Caco-2 (cell line): ENCODE results near the gene NRF1. TPM values are rescaled to one million over a fixed set of nuclear protein-coding genes. Genes with fewer than 3 reads are reported as not detected.

Experiments
- BruUV-seq: library from RNA; stranded (reverse); fragments of 400-500 nt; replicated peaks from 2 replicates; lab custom pipeline; 2021; lab: Mats Ljungman, UMichigan
- CTCF ChIA-PET: fragments of 300-600 bp; sonication (Branson Sonifier 250); formaldehyde crosslinking; loops from one replicate; lab custom pipeline; 2022; ENCODE audit warnings: antibody characterized with exemption; lab: Charles Lee
- POLR2A ChIA-PET: fragments of 300-600 bp; sonication (Branson Sonifier 250); formaldehyde crosslinking; loops from one replicate; lab custom pipeline; 2022; ENCODE audit warnings: antibody characterized with exemption; lab: Charles Lee
- DNase-seq, 2 experiments: peaks; one replicate each; pipeline versions ENCODE4 v3.0.0 to v3.0.0-alpha.2; 2020 to 2022
- H3K27me3 ChIP-seq: replicated peaks from 2 replicates; pipeline ENCODE4 v1.6.0; 2011; ENCODE audit warnings: low read length; ENCODE audit not compliant: control insufficient read depth, insufficient read depth
- H3K36me3 ChIP-seq: 2 replicates; pipeline ENCODE4 v1.5.1; 2011; ENCODE audit warnings: low read length; ENCODE audit not compliant: control insufficient read depth, insufficient read depth
- H3K4me1 ChIP-seq: fragments of 250-450 bp; sonication (Bioruptor Pico); 2 replicates; pipeline ENCODE4 v1.5.1; 2020; ENCODE audit warnings: mild to moderate bottlenecking
- H3K4me3 ChIP-seq: 2 replicates; pipeline ENCODE4 v1.5.1; 2011; ENCODE audit warnings: low read depth, mild to moderate bottlenecking, control low read depth, low read length
- H3K9me3 ChIP-seq: fragments of 250-450 bp; sonication (Bioruptor Pico); 2 replicates; pipeline ENCODE4 v1.5.1; 2020; ENCODE audit warnings: mild to moderate bottlenecking, moderate library complexity
- H3K27ac Mint-ChIP-seq: one replicate; pipeline ENCODE4 v1.8.0; 2022; ENCODE audit warnings: mixed read lengths; ENCODE audit not compliant: unreplicated experiment
- H3K27me3 Mint-ChIP-seq: one replicate; pipeline ENCODE4 v1.8.0; 2022; ENCODE audit warnings: mixed read lengths; ENCODE audit not compliant: insufficient read depth, unreplicated experiment
- H3K36me3 Mint-ChIP-seq: one replicate; pipeline ENCODE4 v1.8.0; 2022; ENCODE audit warnings: mild to moderate bottlenecking, mixed read lengths; ENCODE audit not compliant: insufficient read depth, unreplicated experiment
- H3K4me1 Mint-ChIP-seq: one replicate; pipeline ENCODE4 v1.8.0; 2022; ENCODE audit warnings: low read depth, mixed read lengths; ENCODE audit not compliant: unreplicated experiment
- H3K4me3 Mint-ChIP-seq: one replicate; pipeline ENCODE4 v1.8.0; 2022; ENCODE audit warnings: mild to moderate bottlenecking, moderate library complexity, mixed read lengths; ENCODE audit not compliant: unreplicated experiment
- H3K9me3 Mint-ChIP-seq: one replicate; pipeline ENCODE4 v1.8.0; 2022; ENCODE audit warnings: mixed read lengths; ENCODE audit not compliant: unreplicated experiment
- intact Hi-C: fragments of 100-400 bp; cut with micrococcal nuclease; formaldehyde crosslinking; loops from one replicate; pipeline ENCODE4 v1.10.0; 2022; ENCODE audit not compliant: unreplicated experiment
- total RNA-seq: library from RNA; stranded (reverse); gene quantifications from 2 replicates; pipeline ENCODE4 v1.2.3, GENCODE V29; 2022
- TF ChIP-seq, protein P1 (sequence below), 2 experiments: fragments of 200-600 bp in 1 of 2; IDR thresholded peaks; 1 replicate in 1 of 2; 2 replicates in 1 of 2; pipeline versions ENCODE4 v1.5.1 to v1.8.0; 2011 to 2022; ENCODE audit warnings: antibody characterized with exemption in 1 of 2, control low read depth in 1 of 2, inconsistent platforms in 1 of 2, low read depth in 1 of 2, low read length in 1 of 2, mild to moderate bottlenecking in 1 of 2, moderate library complexity in 1 of 2; ENCODE audit not compliant: insufficient read depth in 1 of 2, severe bottlenecking in 1 of 2, unreplicated experiment in 1 of 2

Gene NRF1
- total RNA-seq, 1 experiment from 2014 or later: 22.5 TPM

GRCh38 chr7:129713544-129713943, 102.0 kb downstream of the NRF1 start:
- no peaks in the 10 kb centered on the region for H3K9me3 Mint-ChIP-seq
- ChIA-PET POLR2A (no interaction called here), CTCF (no interaction called here)
- no TSS peak for BruUV-seq
- no peaks in the 10 kb centered on the region for H3K4me1 ChIP-seq
- TF ChIP-seq, protein P1, sequence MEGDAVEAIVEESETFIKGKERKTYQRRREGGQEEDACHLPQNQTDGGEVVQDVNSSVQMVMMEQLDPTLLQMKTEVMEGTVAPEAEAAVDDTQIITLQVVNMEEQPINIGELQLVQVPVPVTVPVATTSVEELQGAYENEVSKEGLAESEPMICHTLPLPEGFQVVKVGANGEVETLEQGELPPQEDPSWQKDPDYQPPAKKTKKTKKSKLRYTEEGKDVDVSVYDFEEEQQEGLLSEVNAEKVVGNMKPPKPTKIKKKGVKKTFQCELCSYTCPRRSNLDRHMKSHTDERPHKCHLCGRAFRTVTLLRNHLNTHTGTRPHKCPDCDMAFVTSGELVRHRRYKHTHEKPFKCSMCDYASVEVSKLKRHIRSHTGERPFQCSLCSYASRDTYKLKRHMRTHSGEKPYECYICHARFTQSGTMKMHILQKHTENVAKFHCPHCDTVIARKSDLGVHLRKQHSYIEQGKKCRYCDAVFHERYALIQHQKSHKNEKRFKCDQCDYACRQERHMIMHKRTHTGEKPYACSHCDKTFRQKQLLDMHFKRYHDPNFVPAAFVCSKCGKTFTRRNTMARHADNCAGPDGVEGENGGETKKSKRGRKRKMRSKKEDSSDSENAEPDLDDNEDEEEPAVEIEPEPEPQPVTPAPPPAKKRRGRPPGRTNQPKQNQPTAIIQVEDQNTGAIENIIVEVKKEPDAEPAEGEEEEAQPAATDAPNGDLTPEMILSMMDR (IDR thresholded peaks at IDR 0.05; ENCODE audit: insufficient read depth in 1 of 2, low read depth in 1 of 2, low read length in 1 of 2, severe bottlenecking in 1 of 2, unreplicated experiment in 1 of 2): no peak
- no peaks in the 10 kb centered on the region for H3K27me3 Mint-ChIP-seq
- no peak overlapping the region for H3K4me3 Mint-ChIP-seq
- no peaks in the 10 kb centered on the region; the same call in 1 of the 2 replicates for H3K36me3 ChIP-seq
- DNase-seq: no peak
- peaks cover 13% of the 10 kb centered on the region for H3K36me3 Mint-ChIP-seq
- H3K4me3 ChIP-seq: no peak overlapping the region
- H3K4me1 Mint-ChIP-seq: no peaks in the 10 kb centered on the region
- intact Hi-C loops: no loop called here
- no peak overlapping the region for H3K27ac Mint-ChIP-seq
- no peaks in the 10 kb centered on the region for H3K27me3 ChIP-seq
- H3K9me3 ChIP-seq: no peaks in the 10 kb centered on the region

GRCh38 chr7:129714514-129715063, 103.1 kb downstream of the NRF1 start:
- DNase-seq: no peak
- no peaks in the 10 kb centered on the region; the same call in 1 of the 2 replicates for H3K36me3 ChIP-seq
- CTCF ChIA-PET: no interaction called here
- no TSS peak for BruUV-seq
- H3K27ac Mint-ChIP-seq: no peak overlapping the region
- H3K4me1 ChIP-seq: no peaks in the 10 kb centered on the region
- H3K36me3 Mint-ChIP-seq: peaks cover 13% of the 10 kb centered on the region
- no peak overlapping the region for H3K4me3 Mint-ChIP-seq
- TF ChIP-seq, protein P1 (IDR thresholded peaks at IDR 0.05; ENCODE audit: insufficient read depth in 1 of 2, low read depth in 1 of 2, low read length in 1 of 2, severe bottlenecking in 1 of 2, unreplicated experiment in 1 of 2): no peak
- H3K9me3 ChIP-seq: no peaks in the 10 kb centered on the region
- H3K27me3 ChIP-seq: no peaks in the 10 kb centered on the region
- POLR2A ChIA-PET: no interaction called here
- intact Hi-C loops: no loop called here
- H3K27me3 Mint-ChIP-seq: no peaks in the 10 kb centered on the region
- H3K9me3 Mint-ChIP-seq: no peaks in the 10 kb centered on the region
- H3K4me3 ChIP-seq: no peak overlapping the region
- no peaks in the 10 kb centered on the region for H3K4me1 Mint-ChIP-seq

DNA sequence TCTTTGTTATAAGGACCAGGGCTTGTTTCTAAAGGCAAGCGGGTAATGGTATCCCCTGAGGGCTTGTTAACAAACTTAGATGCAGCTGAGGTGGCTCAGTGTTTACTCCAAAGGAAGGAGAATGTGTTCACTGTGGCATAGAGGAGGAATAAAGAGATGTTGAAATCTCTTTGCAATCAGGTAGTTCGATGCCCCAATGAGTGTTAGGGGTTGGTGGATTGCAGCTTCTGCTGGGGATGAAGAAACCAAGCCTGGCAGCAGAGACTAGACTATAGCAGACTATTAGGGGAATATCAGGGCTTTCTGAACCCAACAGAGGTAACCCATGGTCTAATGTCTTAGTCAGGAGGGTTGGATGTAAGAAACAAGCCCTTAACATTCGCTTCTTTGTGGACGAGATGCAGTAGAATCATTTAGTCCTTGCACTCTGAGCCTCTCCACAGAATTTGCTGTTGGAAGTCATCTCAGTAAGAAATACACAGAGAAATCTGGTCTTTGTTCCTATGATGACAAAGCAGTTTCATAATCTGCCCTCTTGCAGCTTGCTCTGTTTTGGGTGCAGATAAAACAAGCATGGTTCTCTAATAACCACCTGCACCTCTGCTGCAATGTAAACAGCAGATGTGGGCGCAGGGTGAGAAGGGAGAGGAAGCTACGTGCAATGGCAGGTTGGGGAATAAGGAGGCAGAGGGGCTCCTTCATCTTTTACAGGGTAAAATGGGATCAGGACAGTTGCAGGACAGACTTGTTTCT, 108.6 kb downstream of the NRF1 start:
- H3K27me3 ChIP-seq: no peaks in the 10 kb centered on the region
- H3K9me3 ChIP-seq: no peaks in the 10 kb centered on the region
- no TSS peak for BruUV-seq
- no peak for DNase-seq
- no peaks in the 10 kb centered on the region for H3K36me3 ChIP-seq
- Mint-ChIP-seq H3K27ac (no peak overlapping the region), H3K9me3 (no peaks in the 10 kb centered on the region), H3K4me1 (peaks cover 6% of the 10 kb centered on the region), H3K36me3 (peaks cover 28% of the 10 kb centered on the region), H3K4me3 (no peak overlapping the region), H3K27me3 (no peaks in the 10 kb centered on the region)
- intact Hi-C loops: no loop called here
- CTCF ChIA-PET: interaction anchor here (1.1 kb wide), 1 partner anchor 105 kb away, joined by 4 read pairs; no protein-coding TSS in a partner anchor
- TF ChIP-seq, protein P1 (IDR thresholded peaks at IDR 0.05; ENCODE audit: insufficient read depth in 1 of 2, low read depth in 1 of 2, low read length in 1 of 2, severe bottlenecking in 1 of 2, unreplicated experiment in 1 of 2): no peak
- POLR2A ChIA-PET: no interaction called here
- H3K4me3 ChIP-seq: no peak overlapping the region
- H3K4me1 ChIP-seq: no peaks in the 10 kb centered on the region
